Mesodermal cell (in vitro differentiated cells): ENCODE data around the gene TENT4A.

ENCODE experiments used
- H3K27ac ChIP-seq: 2 replicates; pipeline ENCODE4 v1.7.0; 2013; ENCODE audit warnings: mild to moderate bottlenecking, low read depth, low read length, moderate library complexity; ENCODE audit not compliant: severe bottlenecking
- H3K36me3 ChIP-seq: 2 replicates; pipeline ENCODE4 v1.7.1; 2013; ENCODE audit warnings: mild to moderate bottlenecking, low read length, moderate library complexity; ENCODE audit not compliant: control insufficient read depth, insufficient read depth
- H3K4me1 ChIP-seq: one replicate; pipeline ENCODE4 v1.7.1; 2013; ENCODE audit warnings: mild to moderate bottlenecking, low read length; ENCODE audit not compliant: insufficient read depth, control insufficient read depth, poor library complexity, severe bottlenecking
- H3K4me3 ChIP-seq: 2 replicates; pipeline ENCODE4 v1.7.0; 2013; ENCODE audit warnings: low read length, control low read depth, mild to moderate bottlenecking; ENCODE audit not compliant: insufficient read depth, poor library complexity, severe bottlenecking; ENCODE audit errors: extremely low read depth
- H3K9me3 ChIP-seq: 2 replicates; pipeline ENCODE4 v1.7.1; 2013; ENCODE audit warnings: mild to moderate bottlenecking, low read length, moderate library complexity; ENCODE audit not compliant: control insufficient read depth
- WGBS, 2 experiments: methylation state at CpG; one replicate each; pipeline ENCODE4 v1.1.5; 2013; ENCODE audit warnings: missing lambda C conversion rate in 2 of 2; ENCODE audit not compliant: insufficient coverage in 2 of 2; 5-methylcytosine and 5-hydroxymethylcytosine counted together

TENT4A gene

DNA sequence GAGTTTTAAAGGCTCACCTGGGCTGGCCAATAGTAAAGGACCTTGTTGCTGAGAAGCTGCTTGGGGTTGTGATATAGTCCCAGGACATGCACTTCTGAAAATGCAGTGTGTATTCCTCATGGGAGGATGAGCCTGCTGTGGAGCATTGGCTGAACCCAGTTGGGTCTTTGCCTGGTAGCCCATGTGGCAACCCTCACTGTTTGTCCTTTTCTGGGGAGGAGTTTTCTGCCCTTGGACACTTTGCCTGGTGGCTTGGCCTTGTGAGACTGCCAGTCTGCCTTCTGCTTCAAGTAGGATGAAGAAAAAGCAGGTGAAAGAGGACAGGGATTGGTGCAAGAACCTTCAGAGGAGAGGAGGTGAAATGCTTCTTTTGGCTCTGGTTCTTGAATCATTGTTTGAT, 4.0 kb downstream of the TENT4A start:
- H3K27ac ChIP-seq, result no peak overlapping the region
- H3K36me3 ChIP-seq, result peaks cover 35% of the 10 kb centered on the region
- no peak overlapping the region for H3K4me3 ChIP-seq
- no peaks in the 10 kb centered on the region for H3K9me3 ChIP-seq
- H3K4me1 ChIP-seq, result peaks cover 22% of the 10 kb centered on the region

GRCh38 chr5:6717687-6718086, 4.5 kb downstream of the TENT4A start:
- Histone ChIP-seq H3K9me3 (no peaks in the 10 kb centered on the region), H3K36me3 (peaks cover 35% of the 10 kb centered on the region), H3K4me1 (peaks cover 22% of the 10 kb centered on the region), H3K4me3 (no peak overlapping the region), H3K27ac (no peak overlapping the region)
- WGBS, 2 experiments, result 63 to 92% methylated on average over 1 to 4 of the region's 4 CpGs

DNA sequence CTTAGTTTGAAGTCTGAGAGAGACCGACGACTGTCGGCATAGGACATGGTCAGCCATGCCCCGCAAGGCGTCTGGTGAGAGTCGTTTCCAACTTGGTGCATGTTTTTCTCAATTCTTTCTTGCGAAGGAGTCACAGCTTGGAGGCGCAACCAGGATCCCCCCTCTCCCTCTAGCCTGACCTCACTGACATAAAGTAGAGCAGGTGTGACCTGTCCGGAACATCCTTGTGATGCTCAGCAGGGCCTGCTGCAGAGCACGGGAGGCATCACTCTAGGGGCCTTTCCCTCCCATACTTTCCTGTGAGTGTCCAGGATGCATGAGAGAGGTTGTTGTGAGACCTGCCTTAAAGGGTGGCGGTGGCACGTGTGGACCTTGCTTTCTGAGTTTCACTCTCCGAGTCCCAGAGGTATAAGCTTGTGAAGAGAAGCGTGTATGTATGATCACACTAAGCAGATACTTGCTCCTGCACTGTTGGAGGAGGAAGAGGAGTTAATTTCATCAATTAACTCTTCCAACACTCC, 5.0 kb downstream of the TENT4A start:
- H3K36me3 ChIP-seq, result peaks cover 35% of the 10 kb centered on the region
- no peak overlapping the region for H3K4me3 ChIP-seq
- H3K27ac ChIP-seq, result no peak overlapping the region
- no peaks in the 10 kb centered on the region for H3K9me3 ChIP-seq
- H3K4me1 ChIP-seq, result peaks cover 24% of the 10 kb centered on the region
- 84 to 90% methylated on average over 9 to 13 of the region's 14 CpGs for WGBS, 2 experiments

- no peak overlapping the region for H3K4me3 ChIP-seq
- H3K9me3 ChIP-seq, result no peaks in the 10 kb centered on the region
- H3K36me3 ChIP-seq, result peaks cover 39% of the 10 kb centered on the region
- WGBS, 2 experiments, result 91 to 93% methylated on average over 3 of the region's 5 CpGs
- no peak overlapping the region for H3K27ac ChIP-seq
- H3K4me1 ChIP-seq, result peaks cover 26% of the 10 kb centered on the region
These were observed 5.5 kb downstream of the TENT4A start for GRCh38 chr5:6718718-6719117.

- peaks cover 46% of the 10 kb centered on the region for H3K36me3 ChIP-seq
- H3K27ac ChIP-seq, result no peak overlapping the region
- no peaks in the 10 kb centered on the region for H3K9me3 ChIP-seq
- peaks cover 26% of the 10 kb centered on the region for H3K4me1 ChIP-seq
- WGBS, 2 experiments, result 96 to 100% methylated on average over 3 to 4 of the region's 5 CpGs
- H3K4me3 ChIP-seq, result no peak overlapping the region
These were observed 6.2 kb downstream of the TENT4A start for GRCh38 chr5:6719417-6719816.

DNA sequence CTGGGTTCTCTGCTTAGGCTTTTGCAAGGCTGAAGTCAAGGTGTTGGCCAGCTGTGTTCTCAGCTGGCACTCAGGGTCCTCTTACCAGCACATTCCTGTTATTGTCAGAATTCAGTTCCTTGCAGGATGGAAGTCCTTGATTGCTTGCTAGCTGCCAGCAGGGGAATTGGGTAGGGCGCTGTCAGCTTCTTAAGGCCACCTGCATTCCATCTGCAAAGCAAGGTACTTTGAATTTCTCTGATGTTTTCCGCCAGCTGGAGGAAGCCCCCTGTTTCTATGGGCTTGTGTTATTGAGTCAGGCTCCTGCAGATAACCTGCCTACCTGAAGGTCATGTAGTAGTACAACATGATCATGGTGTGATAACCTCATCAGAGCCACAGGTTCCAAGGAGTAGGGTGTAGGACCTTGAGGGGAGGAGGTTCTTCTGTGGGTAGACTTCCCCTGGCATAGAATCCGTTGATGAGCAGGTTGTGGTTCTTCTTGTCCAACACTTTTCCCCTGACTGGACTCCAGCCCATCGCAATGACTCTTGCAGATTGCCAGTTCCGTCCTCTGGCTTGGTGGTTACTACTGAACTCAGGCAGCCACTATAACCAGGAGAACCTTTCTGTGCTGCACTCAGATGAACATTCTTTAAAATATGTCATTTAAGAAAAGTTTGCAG, 6.8 kb downstream of the TENT4A start:
- Histone ChIP-seq H3K9me3 (no peaks in the 10 kb centered on the region), H3K4me3 (no peak overlapping the region), H3K36me3 (peaks cover 51% of the 10 kb centered on the region), H3K4me1 (peaks cover 26% of the 10 kb centered on the region), H3K27ac (no peak overlapping the region)
- WGBS, 2 experiments, result 92 to 93% methylated on average over 4 to 5 of the region's 5 CpGs

DNA sequence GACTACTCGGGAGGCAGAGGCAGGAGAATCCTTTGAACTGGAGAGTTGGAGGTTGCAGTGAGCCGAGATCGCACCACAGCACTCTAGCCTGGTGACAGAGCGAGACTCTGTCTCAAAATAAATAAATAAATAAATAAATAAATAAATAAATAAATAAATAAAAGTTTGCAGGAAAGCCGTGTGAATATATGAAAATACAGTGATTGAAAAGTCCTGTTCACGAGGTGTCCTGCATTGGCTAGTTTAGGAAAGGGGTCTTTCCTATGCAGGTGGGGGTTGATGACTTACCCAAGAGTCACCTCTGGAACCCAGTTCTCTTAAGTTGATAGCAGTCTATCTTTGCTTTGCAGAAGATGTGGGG, 7.3 kb downstream of the TENT4A start:
- H3K36me3 ChIP-seq, result peaks cover 54% of the 10 kb centered on the region
- WGBS, 2 experiments, result 91 to 97% methylated on average over 1 to 3 of the region's 6 CpGs
- no peak overlapping the region for H3K4me3 ChIP-seq
- no peaks in the 10 kb centered on the region for H3K9me3 ChIP-seq
- H3K4me1 ChIP-seq, result peaks cover 23% of the 10 kb centered on the region
- H3K27ac ChIP-seq, result no peak overlapping the region

GRCh38 chr5:6721442-6721841, 8.2 kb downstream of the TENT4A start:
- H3K9me3 ChIP-seq, result no peaks in the 10 kb centered on the region
- whole genome bisulfite sequencing, 2 experiments, result 88 to 95% methylated on average over 3 of the region's 4 CpGs
- peaks cover 14% of the 10 kb centered on the region for H3K4me1 ChIP-seq
- H3K27ac ChIP-seq, result no peak overlapping the region
- peaks cover 60% of the 10 kb centered on the region for H3K36me3 ChIP-seq
- no peak overlapping the region for H3K4me3 ChIP-seq

- Histone ChIP-seq H3K36me3 (peaks cover 57% of the 10 kb centered on the region), H3K4me3 (no peak overlapping the region), H3K27ac (no peak overlapping the region), H3K4me1 (peaks cover 11% of the 10 kb centered on the region), H3K9me3 (no peaks in the 10 kb centered on the region)
- WGBS, 2 experiments, result 85 to 89% methylated on average over 3 to 4 of the region's 6 CpGs
These were observed 8.8 kb downstream of the TENT4A start for GRCh38 chr5:6722015-6722414.

GRCh38 chr5:6723122-6723815, 10.0 kb downstream of the TENT4A start:
- peaks cover 17% of the 10 kb centered on the region for H3K4me1 ChIP-seq
- H3K27ac ChIP-seq, result no peak overlapping the region
- WGBS, 2 experiments, result 86 to 96% methylated on average over 9 to 13 of the region's 14 CpGs
- no peaks in the 10 kb centered on the region for H3K9me3 ChIP-seq
- no peak overlapping the region for H3K4me3 ChIP-seq
- peaks cover 45% of the 10 kb centered on the region for H3K36me3 ChIP-seq

DNA sequence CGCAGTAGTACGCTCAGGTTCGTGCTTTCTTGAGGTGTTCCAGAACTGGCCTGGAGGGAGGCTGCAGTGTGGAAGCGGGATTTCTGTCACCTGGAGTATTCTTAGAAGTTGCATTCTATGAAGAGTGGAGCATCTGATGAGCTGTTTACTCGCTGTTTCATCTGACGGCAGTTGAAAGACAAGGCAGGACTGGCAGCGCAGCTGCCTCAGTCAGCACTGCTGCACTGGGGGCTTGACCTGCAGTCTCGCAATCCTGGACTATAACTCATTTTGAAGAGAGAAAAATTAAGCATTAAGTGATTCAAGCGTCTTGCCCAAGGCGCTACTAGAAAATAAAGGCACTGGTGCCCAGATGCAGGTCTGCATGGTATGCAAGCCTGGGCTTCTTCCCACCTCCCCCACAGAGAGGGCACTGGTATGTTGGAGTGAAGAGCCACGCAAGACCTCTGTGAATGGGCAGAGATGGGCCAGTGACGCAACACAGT, 10.6 kb downstream of the TENT4A start:
- peaks cover 40% of the 10 kb centered on the region for H3K36me3 ChIP-seq
- 85 to 86% methylated on average over 9 to 10 of the region's 12 CpGs for WGBS, 2 experiments
- no peaks in the 10 kb centered on the region for H3K9me3 ChIP-seq
- H3K27ac ChIP-seq, result no peak overlapping the region
- peaks cover 17% of the 10 kb centered on the region for H3K4me1 ChIP-seq
- no peak overlapping the region for H3K4me3 ChIP-seq
